Choroid plexus epithelial cell (primary cell): Measurements from ENCODE around the gene ITIH6.

Source experiments
- DNase-seq: peaks from one replicate; pipeline ENCODE4 v3.0.0-alpha.2; 2010; ENCODE audit warnings: low read depth
- H3K4me3 ChIP-seq: 2 replicates; pipeline ENCODE4 v1.5.1; 2011; ENCODE audit warnings: low read depth, mild to moderate bottlenecking, control low read depth, low read length, moderate library complexity
- TF ChIP-seq, protein P1 (sequence below): conservative IDR thresholded peaks from 2 replicates; pipeline ENCODE4 v1.5.1; 2011; ENCODE audit warnings: low read depth, mild to moderate bottlenecking, control low read depth, inconsistent platforms, low read length, moderate library complexity

The ITIH6 gene

DNA sequence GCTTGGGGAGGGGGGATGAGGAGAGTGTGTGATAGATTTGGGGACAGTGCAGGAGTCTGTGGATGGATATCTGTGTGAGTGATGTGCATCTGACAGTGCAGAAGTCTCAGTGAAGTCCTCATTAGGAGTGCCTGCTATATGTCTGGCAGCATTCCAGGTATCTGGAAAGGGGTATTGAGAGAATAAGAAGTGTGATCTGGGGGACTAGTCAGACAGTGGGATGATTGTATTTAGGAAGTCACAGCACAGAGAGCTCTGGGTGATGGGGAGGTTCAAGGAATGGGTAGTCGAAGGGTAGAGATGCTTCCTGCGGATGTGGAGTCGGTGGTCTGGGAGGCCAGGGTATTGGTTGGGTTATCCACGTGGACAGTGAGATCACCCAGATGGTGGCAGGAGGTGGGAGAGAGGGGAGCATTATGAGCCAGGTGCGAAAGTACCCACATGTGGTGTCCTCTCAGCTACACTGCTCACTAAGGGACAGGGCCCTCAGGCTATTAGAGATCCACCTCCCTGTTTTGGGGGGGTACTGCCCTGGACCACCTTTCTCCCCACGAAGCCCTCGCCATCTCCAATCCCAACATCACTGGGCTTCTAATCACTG, 19.3 kb upstream of the ITIH6 start:
- no peak overlapping the region for H3K4me3 ChIP-seq
- DNase-seq: no peak
- TF ChIP-seq, protein P1, sequence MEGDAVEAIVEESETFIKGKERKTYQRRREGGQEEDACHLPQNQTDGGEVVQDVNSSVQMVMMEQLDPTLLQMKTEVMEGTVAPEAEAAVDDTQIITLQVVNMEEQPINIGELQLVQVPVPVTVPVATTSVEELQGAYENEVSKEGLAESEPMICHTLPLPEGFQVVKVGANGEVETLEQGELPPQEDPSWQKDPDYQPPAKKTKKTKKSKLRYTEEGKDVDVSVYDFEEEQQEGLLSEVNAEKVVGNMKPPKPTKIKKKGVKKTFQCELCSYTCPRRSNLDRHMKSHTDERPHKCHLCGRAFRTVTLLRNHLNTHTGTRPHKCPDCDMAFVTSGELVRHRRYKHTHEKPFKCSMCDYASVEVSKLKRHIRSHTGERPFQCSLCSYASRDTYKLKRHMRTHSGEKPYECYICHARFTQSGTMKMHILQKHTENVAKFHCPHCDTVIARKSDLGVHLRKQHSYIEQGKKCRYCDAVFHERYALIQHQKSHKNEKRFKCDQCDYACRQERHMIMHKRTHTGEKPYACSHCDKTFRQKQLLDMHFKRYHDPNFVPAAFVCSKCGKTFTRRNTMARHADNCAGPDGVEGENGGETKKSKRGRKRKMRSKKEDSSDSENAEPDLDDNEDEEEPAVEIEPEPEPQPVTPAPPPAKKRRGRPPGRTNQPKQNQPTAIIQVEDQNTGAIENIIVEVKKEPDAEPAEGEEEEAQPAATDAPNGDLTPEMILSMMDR: no peak

DNA sequence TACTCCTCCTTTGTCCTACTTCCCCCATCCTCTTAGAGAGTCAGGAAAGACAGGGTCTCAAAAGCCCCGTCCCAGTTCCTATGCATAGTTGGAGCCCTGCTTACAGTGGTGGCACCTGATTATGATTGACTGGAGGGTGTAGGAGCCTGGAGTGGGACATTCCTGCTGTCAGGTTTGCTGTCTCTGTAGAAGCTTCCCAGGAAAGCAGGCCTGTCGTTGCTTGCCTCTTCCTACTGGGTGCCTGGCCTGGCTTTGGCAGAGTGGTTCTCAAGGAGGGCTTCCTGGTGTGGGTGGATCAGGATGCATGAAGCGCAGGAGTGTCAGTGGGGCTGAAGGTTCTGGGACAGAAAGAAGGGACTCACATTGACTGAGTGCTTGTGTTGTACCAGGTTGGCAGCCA, 14.3 kb upstream of the ITIH6 start:
- H3K4me3 ChIP-seq: no peak overlapping the region
- DNase-seq: no peak
- TF ChIP-seq, protein P1: no peak

DNA sequence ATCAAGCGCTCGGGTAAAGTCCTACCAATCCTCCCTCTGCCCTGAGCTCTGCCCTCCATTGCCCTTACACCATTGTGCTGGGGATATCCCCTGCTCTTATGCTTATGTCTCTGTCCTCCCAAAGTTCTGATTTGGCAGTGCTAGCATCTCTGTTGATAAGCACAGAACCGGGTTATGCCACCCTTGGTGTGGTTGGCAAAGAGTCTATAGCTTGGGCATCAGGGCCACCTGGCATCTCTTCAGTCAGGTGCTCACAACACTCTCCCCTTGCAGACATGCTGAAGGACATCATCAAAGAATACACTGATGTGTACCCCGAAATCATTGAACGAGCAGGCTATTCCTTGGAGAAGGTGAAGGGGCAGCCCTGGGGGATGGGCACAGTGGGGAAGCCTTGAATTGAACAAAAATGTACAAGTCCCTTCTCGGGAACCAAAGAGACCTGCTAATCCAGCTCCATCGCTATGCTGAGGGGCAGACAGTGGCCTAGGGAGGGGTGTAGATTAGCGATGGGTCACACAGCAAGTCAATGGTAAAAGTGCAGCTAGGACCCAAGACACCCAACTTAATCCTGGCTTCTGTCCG, 13.3 kb upstream of the ITIH6 start:
- no peak for DNase-seq
- TF ChIP-seq, protein P1: no peak
- H3K4me3 ChIP-seq: no peak overlapping the region

DNA sequence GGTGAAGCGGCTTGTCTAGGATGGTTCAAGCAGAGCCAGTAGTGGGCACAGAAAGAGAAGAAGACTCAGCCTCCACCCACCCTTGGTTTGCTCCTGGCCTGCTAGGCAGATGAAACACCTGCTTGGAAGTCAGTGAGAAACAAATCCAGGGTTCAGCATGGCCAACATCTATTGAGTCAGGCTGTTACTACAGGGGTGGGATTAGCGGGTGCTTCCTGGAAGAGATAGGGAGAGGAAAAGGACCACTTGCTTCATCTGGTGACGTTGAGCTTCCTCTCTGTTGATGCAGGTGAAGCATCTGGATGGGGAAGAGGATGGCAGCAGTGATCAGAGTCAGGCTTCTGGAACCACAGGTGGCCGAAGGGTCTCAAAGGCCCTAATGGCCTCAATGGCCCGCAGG, 12.5 kb upstream of the ITIH6 start:
- DNase-seq: no peak
- H3K4me3 ChIP-seq: peak overlapping the region; percentile 75
- TF ChIP-seq, protein P1: no peak

DNA sequence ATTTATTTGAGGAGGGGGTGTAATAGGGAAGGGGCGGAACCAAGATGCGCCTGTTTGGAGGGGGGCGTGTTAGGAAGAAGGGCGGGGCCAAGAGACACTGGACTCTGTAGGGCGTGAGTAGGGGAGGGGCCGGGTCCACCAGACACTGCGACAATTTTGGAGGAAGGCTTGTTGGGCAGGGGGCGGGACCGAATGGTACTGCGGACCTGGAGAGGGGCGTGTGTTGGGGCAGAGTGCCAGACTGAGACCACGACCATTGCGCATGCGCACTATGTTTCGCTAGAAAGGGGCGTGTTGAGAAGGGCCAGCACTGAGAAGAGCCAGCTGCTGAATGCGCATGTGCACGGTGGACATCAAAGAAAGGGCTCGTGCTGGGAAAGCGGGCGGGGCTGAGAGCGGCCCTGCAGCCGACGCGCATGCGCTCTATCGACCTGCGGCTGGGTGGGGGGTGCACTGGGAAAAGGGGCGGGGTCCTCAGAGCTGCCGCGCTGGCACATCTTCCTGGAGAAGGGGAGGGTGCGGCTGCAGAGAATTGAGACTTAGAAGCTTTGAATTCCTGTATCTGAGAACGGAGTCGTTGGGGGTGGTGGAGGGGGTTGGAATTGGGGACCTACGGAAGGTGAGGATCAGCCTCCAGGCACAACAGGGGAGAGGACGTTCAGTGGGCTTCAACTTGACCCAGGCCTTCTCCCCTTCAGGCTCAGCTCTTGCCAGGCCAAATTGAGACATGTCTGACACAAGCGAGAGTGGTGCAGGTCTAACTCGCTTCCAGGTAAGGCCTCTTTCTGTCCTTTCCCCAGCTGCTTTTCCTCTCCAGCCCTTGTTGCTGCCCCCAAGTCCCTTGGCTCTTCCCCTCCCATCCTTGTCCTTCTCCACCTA, 10.8 kb upstream of the ITIH6 start:
- TF ChIP-seq, protein P1: no peak
- DNase-seq: peak; percentile 98
- peak overlapping the region; percentile 75 for H3K4me3 ChIP-seq

DNA sequence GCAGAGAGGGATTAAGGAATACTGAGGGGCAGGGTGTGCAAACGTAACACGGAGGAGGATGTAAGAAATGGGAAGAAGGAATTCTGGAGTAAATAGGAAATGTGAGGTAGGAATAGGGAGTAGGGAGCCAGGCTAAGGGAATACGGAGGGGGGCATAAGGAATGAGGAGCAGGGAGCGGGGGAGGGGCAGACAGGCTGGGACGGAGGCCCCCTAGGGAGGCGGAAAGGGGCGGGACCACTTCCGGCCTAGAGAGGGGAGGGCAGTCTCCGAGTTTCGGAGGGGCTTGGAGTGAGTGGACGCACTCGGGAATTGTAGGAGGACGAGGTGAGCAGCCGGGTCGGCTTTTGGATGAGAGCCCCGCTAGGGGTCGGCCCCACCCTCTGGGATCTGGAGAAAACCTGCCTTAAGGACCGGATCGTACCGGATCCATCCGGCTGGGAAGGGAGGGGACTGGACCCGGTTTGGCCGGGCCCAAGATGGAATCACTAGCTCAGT, 10.1 kb upstream of the ITIH6 start:
- DNase-seq: no peak
- TF ChIP-seq, protein P1: no peak
- peak overlapping the region; percentile 75 for H3K4me3 ChIP-seq
